Activated CD8-positive, alpha-beta memory T cell treated with anti-CD3 and anti-CD28 coated beads, Interleukin-2, amount 10 ng/mL, durations not matched to agents 7 days and 5 days (primary cell): ENCODE measurements around the gene TINAGL1. TPM values are rescaled to one million over a fixed set of nuclear protein-coding genes. Genes with fewer than 3 reads are reported as not detected.

Source experiments
- ATAC-seq: fragments of 150-1000 bp; cut with Tn5 transposase; one replicate; pipeline ENCODE4 v1.10.0; 2021; ENCODE audit warnings: moderate library complexity
- CTCF ChIA-PET: fragments of 350-600 bp; sonication (Branson Sonifier 250); formaldehyde crosslinking; loops from one replicate; lab custom pipeline; 2021; ENCODE audit warnings: antibody characterized with exemption; lab: Charles Lee
- DNase-seq: peaks from one replicate; pipeline ENCODE4 v3.0.0-alpha.2; 2020
- H3K27ac Mint-ChIP-seq: one replicate; pipeline ENCODE4 v1.8.0; 2021; ENCODE audit warnings: mild to moderate bottlenecking, mixed read lengths
- H3K27me3 Mint-ChIP-seq: one replicate; pipeline ENCODE4 v1.8.0; 2021; ENCODE audit warnings: mixed read lengths
- H3K36me3 Mint-ChIP-seq: one replicate; pipeline ENCODE4 v1.8.0; 2021; ENCODE audit warnings: mild to moderate bottlenecking, mixed read lengths
- H3K4me1 Mint-ChIP-seq: one replicate; pipeline ENCODE4 v1.8.0; 2021; ENCODE audit warnings: mixed read lengths
- H3K4me3 Mint-ChIP-seq: one replicate; pipeline ENCODE4 v1.8.0; 2021; ENCODE audit warnings: mild to moderate bottlenecking, moderate library complexity, mixed read lengths
- H3K9me3 Mint-ChIP-seq: one replicate; pipeline ENCODE4 v1.8.0; 2022; ENCODE audit warnings: low read depth, mixed read lengths
- total RNA-seq, 2 experiments: library from RNA; stranded (reverse); gene quantifications; one replicate each; pipeline ENCODE4 v1.2.3, GENCODE V29; 2021

The TINAGL1 gene
- total RNA-seq, 2 experiments from 2014 or later, result not detected

- Mint-ChIP-seq H3K4me3 (no peak overlapping the region), H3K36me3 (peaks cover 5% of the 10 kb centered on the region), H3K4me1 (peaks cover 16% of the 10 kb centered on the region), H3K27ac (peak overlapping the region; percentile 53), H3K27me3 (no peaks in the 10 kb centered on the region), H3K9me3 (no peaks in the 10 kb centered on the region)
- CTCF ChIA-PET, result no interaction called here
- DNase-seq (no peak), ATAC-seq (no peak)
These were observed 48.6 kb downstream of the TINAGL1 start for GRCh38 chr1:31624731-31625514.

GRCh38 chr1:31625561-31626222, 49.4 kb downstream of the TINAGL1 start:
- Mint-ChIP-seq H3K4me3 (no peak overlapping the region), H3K27ac (no peak overlapping the region), H3K36me3 (peaks cover 8% of the 10 kb centered on the region), H3K27me3 (no peaks in the 10 kb centered on the region), H3K9me3 (no peaks in the 10 kb centered on the region), H3K4me1 (peaks cover 16% of the 10 kb centered on the region)
- no peak for DNase-seq
- CTCF ChIA-PET, result no interaction called here
- ATAC-seq, result no peak

GRCh38 chr1:31626223-31627207, 50.2 kb downstream of the TINAGL1 start:
- DNase-seq (no peak), ATAC-seq (no peak)
- no peaks in the 10 kb centered on the region for H3K27me3 Mint-ChIP-seq
- H3K27ac Mint-ChIP-seq, result no peak overlapping the region
- peaks cover 8% of the 10 kb centered on the region for H3K36me3 Mint-ChIP-seq
- H3K4me3 Mint-ChIP-seq, result no peak overlapping the region
- H3K9me3 Mint-ChIP-seq, result no peaks in the 10 kb centered on the region
- CTCF ChIA-PET, result interaction anchor here (1.7 kb wide), 1 partner anchor 8 kb away, joined by 8 read pairs; the partner anchor contains the start of gene HCRTR1
- H3K4me1 Mint-ChIP-seq, result peaks cover 16% of the 10 kb centered on the region

- CTCF ChIA-PET, result interaction anchor here (1.7 kb wide), 1 partner anchor 9 kb away, joined by 8 read pairs; the partner anchor contains the start of gene HCRTR1
- no peaks in the 10 kb centered on the region for H3K9me3 Mint-ChIP-seq
These were observed 51.1 kb downstream of the TINAGL1 start for GRCh38 chr1:31627301-31627929.

GRCh38 chr1:31627930-31628559, 51.7 kb downstream of the TINAGL1 start:
- DNase-seq (no peak), ATAC-seq (no peak)
- no peaks in the 10 kb centered on the region for H3K27me3 Mint-ChIP-seq
- peaks cover 13% of the 10 kb centered on the region for H3K4me1 Mint-ChIP-seq
- no peaks in the 10 kb centered on the region for H3K9me3 Mint-ChIP-seq
- H3K4me3 Mint-ChIP-seq, result no peak overlapping the region
- peaks cover 8% of the 10 kb centered on the region for H3K36me3 Mint-ChIP-seq
- CTCF ChIA-PET, result interaction anchor here (1.7 to 3.0 kb wide), 2 partner anchors 10 kb away, joined by 8 to 13 read pairs; partner anchors contain the start of gene HCRTR1
- H3K27ac Mint-ChIP-seq, result no peak overlapping the region

More at GRCh38 chr1:31627301-31627929, 51.1 kb downstream of the TINAGL1 start:
- H3K27ac Mint-ChIP-seq, result no peak overlapping the region
- no peaks in the 10 kb centered on the region for H3K27me3 Mint-ChIP-seq
- no peak overlapping the region for H3K4me3 Mint-ChIP-seq
- H3K4me1 Mint-ChIP-seq, result peaks cover 13% of the 10 kb centered on the region
- ATAC-seq, result no peak
- H3K36me3 Mint-ChIP-seq, result peaks cover 8% of the 10 kb centered on the region
- no peak for DNase-seq

- Mint-ChIP-seq H3K4me3 (no peak overlapping the region), H3K27ac (no peak overlapping the region), H3K4me1 (peaks cover 9% of the 10 kb centered on the region), H3K9me3 (no peaks in the 10 kb centered on the region), H3K27me3 (no peaks in the 10 kb centered on the region), H3K36me3 (peaks cover 8% of the 10 kb centered on the region)
- CTCF ChIA-PET, result interaction anchor here (1.6 to 3.0 kb wide), 2 partner anchors 9 to 12 kb away, joined by 4 to 13 read pairs; no protein-coding TSS in a partner anchor
- ATAC-seq (no peak), DNase-seq (no peak)
These were observed 52.7 kb downstream of the TINAGL1 start for GRCh38 chr1:31628931-31629556.

GRCh38 chr1:31632649-31633048, 56.3 kb downstream of the TINAGL1 start:
- Mint-ChIP-seq H3K9me3 (no peaks in the 10 kb centered on the region), H3K4me3 (no peak overlapping the region), H3K27ac (no peak overlapping the region), H3K36me3 (peaks cover 8% of the 10 kb centered on the region), H3K4me1 (peaks cover 6% of the 10 kb centered on the region), H3K27me3 (no peaks in the 10 kb centered on the region)
- DNase-seq, result no peak
- CTCF ChIA-PET, result interaction anchor here (0.9 to 4.2 kb wide), 4 partner anchors 11 to 70 kb away, joined by 3 to 19 read pairs (median 4); no protein-coding TSS in a partner anchor
- no peak for ATAC-seq

- Mint-ChIP-seq H3K27me3 (no peaks in the 10 kb centered on the region), H3K27ac (no peak overlapping the region), H3K4me1 (peaks cover 10% of the 10 kb centered on the region), H3K4me3 (no peak overlapping the region), H3K36me3 (peaks cover 8% of the 10 kb centered on the region), H3K9me3 (no peaks in the 10 kb centered on the region)
- DNase-seq (no peak), ATAC-seq (peak; percentile 33)
- CTCF ChIA-PET, result interaction anchor here (0.9 to 4.2 kb wide), 4 partner anchors 11 to 70 kb away, joined by 3 to 19 read pairs (median 4); no protein-coding TSS in a partner anchor
These were observed 56.8 kb downstream of the TINAGL1 start for GRCh38 chr1:31633117-31633516.

Other genes with a start within 250 kb of the TINAGL1 start
- not detected for gene FABP3, start 203.4 kb upstream of the TINAGL1 start, total RNA-seq
- under 1 TPM in 1 of 2 experiments, not detected in 1; 0.32 TPM for gene SERINC2, start 163.3 kb upstream of the TINAGL1 start, total RNA-seq
- not detected for gene HCRTR1, start 41.2 kb downstream of the TINAGL1 start, total RNA-seq
- gene PEF1, start 68.4 kb downstream of the TINAGL1 start, total RNA-seq, result 10 to 100 TPM; 45.9 to 47.1 TPM
- not detected for gene COL16A1, start 127.5 kb downstream of the TINAGL1 start, total RNA-seq
- 1 to 10 TPM in 1 of 2 experiments, under 1 TPM in 1; 0.07 to 1.3 TPM for gene ADGRB2, start 187.8 kb downstream of the TINAGL1 start, total RNA-seq
- not detected for gene SPOCD1, start 239.5 kb downstream of the TINAGL1 start, total RNA-seq